Stimulated activated naive CD8-positive, alpha-beta T cell treated with anti-CD3 and anti-CD28 coated beads, Interleukin-15, Interleukin-2, amounts not matched to agents 100 ng/mL and 50 ng/mL, for 24 hours (primary cell): ENCODE data around the gene FAM217A.
"Not testable (repeated sequence)": the region's sequence is repeated elsewhere in the genome, so short reads cannot be mapped to it uniquely, and the experiment has no call there.

ENCODE experiments used
- H3K27ac Mint-ChIP-seq: one replicate; pipeline ENCODE4 v1.8.0; 2021; ENCODE audit warnings: mild to moderate bottlenecking, mixed read lengths
- H3K27me3 Mint-ChIP-seq: one replicate; pipeline ENCODE4 v1.8.0; 2021; ENCODE audit warnings: mixed read lengths
- H3K36me3 Mint-ChIP-seq: one replicate; pipeline ENCODE4 v1.8.0; 2021; ENCODE audit warnings: low read depth, mixed read lengths
- H3K4me1 Mint-ChIP-seq: one replicate; pipeline ENCODE4 v1.8.0; 2021; ENCODE audit warnings: low read depth, mixed read lengths
- H3K4me3 Mint-ChIP-seq: one replicate; pipeline ENCODE4 v1.8.0; 2021; ENCODE audit warnings: mild to moderate bottlenecking, mixed read lengths
- H3K9me3 Mint-ChIP-seq: one replicate; pipeline ENCODE4 v1.8.0; 2021; ENCODE audit warnings: mixed read lengths

FAM217A gene, protein sequence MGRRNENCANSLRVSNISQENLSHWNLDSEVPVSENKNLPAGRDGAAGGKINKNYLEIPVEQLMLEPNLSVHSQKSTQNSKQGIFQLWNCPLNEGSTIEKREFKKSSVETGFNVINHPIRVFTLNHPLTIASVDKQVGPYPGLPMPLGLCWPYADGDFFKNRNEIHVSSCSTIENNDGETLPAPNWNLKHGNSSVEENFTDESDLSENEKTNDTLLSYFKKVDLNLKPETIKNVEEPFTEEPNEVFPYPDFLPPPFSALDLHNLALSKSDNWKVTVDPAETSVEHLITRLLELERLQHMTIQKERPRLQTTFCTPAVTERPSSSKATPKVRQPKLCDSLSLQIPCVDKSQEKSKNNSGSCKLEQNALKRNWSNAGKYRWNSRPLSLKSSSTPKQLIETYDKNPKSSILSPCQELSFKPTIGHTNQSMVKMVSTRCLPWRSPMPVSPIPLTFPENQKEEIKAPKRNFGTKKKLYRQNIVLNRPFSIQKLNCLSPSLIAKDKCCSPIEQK

GRCh38 chr6:4078691-4079471 lies at the start of gene FAM217A:
FAM217A (minus strand) TSS chr6:4079137; CDS start chr6:4077414, 1,723 bp downstream.
- H3K36me3 Mint-ChIP-seq: no peaks in the 10 kb centered on the region
- H3K4me3 Mint-ChIP-seq: no peak within 1 kb of the TSS
- H3K4me1 Mint-ChIP-seq: no peaks in the 10 kb centered on the region
- no peak within 1 kb of the TSS for H3K27ac Mint-ChIP-seq
- H3K27me3 Mint-ChIP-seq: peaks cover 18% of the 10 kb centered on the region
- H3K9me3 Mint-ChIP-seq: no peaks in the 10 kb centered on the region

GRCh38 chr6:4128072-4128471 lies 49.1 kb upstream of the FAM217A start:
- no peaks in the 10 kb centered on the region for H3K27me3 Mint-ChIP-seq
- H3K4me1 Mint-ChIP-seq: peaks cover 9% of the 10 kb centered on the region
- peaks cover 73% of the 10 kb centered on the region for H3K36me3 Mint-ChIP-seq
- no peak overlapping the region for H3K27ac Mint-ChIP-seq
- H3K4me3 Mint-ChIP-seq: no peak overlapping the region
- no peaks in the 10 kb centered on the region for H3K9me3 Mint-ChIP-seq

- Mint-ChIP-seq H3K4me1 (peaks cover 9% of the 10 kb centered on the region), H3K4me3 (no peak overlapping the region), H3K9me3 (no peaks in the 10 kb centered on the region), H3K27ac (peak overlapping the region; percentile 22), H3K36me3 (peaks cover 65% of the 10 kb centered on the region), H3K27me3 (no peaks in the 10 kb centered on the region)
Observed at GRCh38 chr6:4125933-4126864, 47.3 kb upstream of the FAM217A start.

GRCh38 chr6:4125500-4125899 lies 46.6 kb upstream of the FAM217A start:
- no peak overlapping the region for H3K27ac Mint-ChIP-seq
- H3K9me3 Mint-ChIP-seq: no peaks in the 10 kb centered on the region
- H3K4me3 Mint-ChIP-seq: no peak overlapping the region
- no peaks in the 10 kb centered on the region for H3K27me3 Mint-ChIP-seq
- peaks cover 9% of the 10 kb centered on the region for H3K4me1 Mint-ChIP-seq
- peaks cover 69% of the 10 kb centered on the region for H3K36me3 Mint-ChIP-seq

- no peaks in the 10 kb centered on the region for H3K27me3 Mint-ChIP-seq
- no peak overlapping the region for H3K27ac Mint-ChIP-seq
- H3K36me3 Mint-ChIP-seq: peaks cover 65% of the 10 kb centered on the region
- H3K9me3 Mint-ChIP-seq: no peaks in the 10 kb centered on the region
- H3K4me3 Mint-ChIP-seq: no peak overlapping the region
- peaks cover 9% of the 10 kb centered on the region for H3K4me1 Mint-ChIP-seq
Observed at GRCh38 chr6:4124351-4124750, 45.4 kb upstream of the FAM217A start.

GRCh38 chr6:4115741-4116140 lies 36.8 kb upstream of the FAM217A start:
- H3K27ac Mint-ChIP-seq: no peak overlapping the region
- peaks cover 17% of the 10 kb centered on the region for H3K9me3 Mint-ChIP-seq
- no peak overlapping the region for H3K4me3 Mint-ChIP-seq
- peaks cover 5% of the 10 kb centered on the region for H3K27me3 Mint-ChIP-seq
- H3K4me1 Mint-ChIP-seq: no peaks in the 10 kb centered on the region
- H3K36me3 Mint-ChIP-seq: peaks cover 56% of the 10 kb centered on the region

DNA sequence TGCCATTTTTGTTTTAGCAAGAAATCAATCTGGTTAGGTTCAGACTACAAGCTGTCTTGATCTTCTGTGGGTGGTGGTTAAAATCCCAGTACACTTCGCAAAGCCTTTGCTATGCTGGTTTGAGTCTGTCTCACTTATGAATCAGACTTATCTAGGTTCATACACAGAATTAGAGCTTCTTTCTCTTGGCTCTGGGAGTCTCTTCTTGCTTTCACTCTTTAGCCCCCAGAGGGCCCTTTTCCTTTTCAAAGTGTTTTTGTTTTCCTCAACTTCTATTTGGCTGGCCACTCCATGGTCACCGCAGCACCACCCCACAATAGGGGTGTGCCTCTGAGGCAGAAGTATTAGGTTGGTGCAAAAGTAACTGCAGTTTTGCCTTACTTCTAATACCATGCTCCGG lies 35.2 kb upstream of the FAM217A start:
- no peak overlapping the region for H3K27ac Mint-ChIP-seq
- H3K36me3 Mint-ChIP-seq: peaks cover 49% of the 10 kb centered on the region
- H3K4me3 Mint-ChIP-seq: no peak overlapping the region
- peaks cover 17% of the 10 kb centered on the region for H3K9me3 Mint-ChIP-seq
- H3K4me1 Mint-ChIP-seq: no peaks in the 10 kb centered on the region
- peaks cover 5% of the 10 kb centered on the region for H3K27me3 Mint-ChIP-seq

GRCh38 chr6:4113649-4114048 lies 34.7 kb upstream of the FAM217A start:
- Mint-ChIP-seq H3K27me3 (peaks cover 5% of the 10 kb centered on the region), H3K27ac (no peak overlapping the region), H3K4me1 (no peaks in the 10 kb centered on the region), H3K9me3 (peaks cover 17% of the 10 kb centered on the region), H3K4me3 (no peak overlapping the region), H3K36me3 (peaks cover 48% of the 10 kb centered on the region)

DNA sequence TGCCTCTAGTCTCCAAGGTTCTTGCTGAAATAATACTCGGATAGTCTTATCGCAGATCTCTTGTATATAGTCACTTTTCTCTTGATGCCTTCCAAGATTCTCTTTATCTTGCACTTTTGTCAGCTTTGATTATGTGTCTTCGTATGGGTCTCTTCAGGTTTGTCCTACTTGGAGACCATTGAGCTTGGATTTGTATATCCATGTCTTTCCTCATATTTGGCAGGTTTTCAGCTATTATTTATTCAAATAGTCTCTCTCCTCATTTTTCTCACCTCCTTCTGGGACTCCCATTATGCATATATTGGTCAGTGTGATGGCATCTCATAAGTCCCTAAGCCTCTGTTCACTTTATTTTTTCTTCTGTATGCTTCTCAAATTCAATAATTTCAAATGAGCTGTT lies 33.4 kb upstream of the FAM217A start:
- Mint-ChIP-seq H3K4me1 (no peaks in the 10 kb centered on the region), H3K27ac (no peak overlapping the region), H3K9me3 (peaks cover 17% of the 10 kb centered on the region), H3K36me3 (peaks cover 39% of the 10 kb centered on the region), H3K27me3 (peaks cover 5% of the 10 kb centered on the region), H3K4me3 (no peak overlapping the region)

DNA sequence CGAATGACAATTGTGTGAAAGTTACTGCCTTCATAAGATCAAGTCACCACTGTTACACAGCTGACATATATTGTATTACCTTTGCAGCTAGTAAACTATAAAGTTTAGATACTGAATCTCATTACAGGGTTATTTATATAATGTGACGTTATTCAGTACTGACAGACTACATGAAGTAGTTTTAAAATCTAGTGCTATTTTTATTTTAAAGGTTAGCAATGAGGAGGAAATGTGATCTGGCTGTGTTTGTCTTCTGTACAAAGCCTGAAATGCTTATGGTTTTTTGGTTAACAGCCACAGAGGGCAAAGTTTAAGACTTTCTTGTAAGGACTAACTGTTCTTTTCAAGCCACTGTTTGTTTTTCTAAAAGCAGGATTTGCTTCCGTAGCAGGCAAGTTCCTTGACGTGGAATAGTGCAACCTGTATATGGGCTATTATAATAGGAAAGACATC lies 30.5 kb upstream of the FAM217A start:
- H3K27me3 Mint-ChIP-seq, H3K4me3 Mint-ChIP-seq, H3K4me1 Mint-ChIP-seq, H3K27ac Mint-ChIP-seq: not testable (repeated sequence)
- H3K9me3 Mint-ChIP-seq: peaks cover 17% of the 10 kb centered on the region
- H3K36me3 Mint-ChIP-seq: peaks cover 13% of the 10 kb centered on the region

DNA sequence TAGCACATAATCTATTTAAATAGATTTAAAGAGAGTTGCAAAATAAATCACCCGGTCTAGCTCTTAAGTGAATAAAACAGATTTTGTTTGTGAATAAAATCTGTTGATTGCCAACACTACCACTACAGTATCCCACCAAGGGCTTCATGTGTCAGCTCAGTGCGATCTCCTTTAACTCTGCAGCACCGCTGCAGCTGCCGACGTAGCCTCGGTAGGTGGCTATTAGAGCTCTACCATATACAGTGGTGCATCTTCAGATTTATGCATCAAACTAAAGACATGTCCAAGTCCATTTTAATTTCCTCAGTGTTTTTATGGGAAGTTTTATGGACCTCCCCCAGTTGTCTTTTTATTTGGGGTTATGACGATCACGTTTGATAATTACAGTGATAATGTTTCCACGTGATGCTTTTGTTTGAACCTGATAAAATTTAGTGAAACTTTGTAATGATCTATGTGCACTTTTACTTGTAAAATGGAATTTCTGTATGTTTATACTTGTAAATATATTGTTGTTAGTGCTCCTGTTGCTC lies 29.7 kb upstream of the FAM217A start:
- H3K27me3 Mint-ChIP-seq: peaks cover 5% of the 10 kb centered on the region
- peaks cover 6% of the 10 kb centered on the region for H3K36me3 Mint-ChIP-seq
- H3K4me1 Mint-ChIP-seq: no peaks in the 10 kb centered on the region
- H3K27ac Mint-ChIP-seq: no peak overlapping the region
- H3K4me3 Mint-ChIP-seq: no peak overlapping the region
- peaks cover 13% of the 10 kb centered on the region for H3K9me3 Mint-ChIP-seq

- peaks cover 9% of the 10 kb centered on the region for H3K9me3 Mint-ChIP-seq
- peaks cover 5% of the 10 kb centered on the region for H3K36me3 Mint-ChIP-seq
- H3K4me1 Mint-ChIP-seq: no peaks in the 10 kb centered on the region
- H3K27me3 Mint-ChIP-seq: peaks cover 5% of the 10 kb centered on the region
- H3K4me3 Mint-ChIP-seq: no peak overlapping the region
- no peak overlapping the region for H3K27ac Mint-ChIP-seq
Observed at GRCh38 chr6:4107873-4108272, 28.9 kb upstream of the FAM217A start.

DNA sequence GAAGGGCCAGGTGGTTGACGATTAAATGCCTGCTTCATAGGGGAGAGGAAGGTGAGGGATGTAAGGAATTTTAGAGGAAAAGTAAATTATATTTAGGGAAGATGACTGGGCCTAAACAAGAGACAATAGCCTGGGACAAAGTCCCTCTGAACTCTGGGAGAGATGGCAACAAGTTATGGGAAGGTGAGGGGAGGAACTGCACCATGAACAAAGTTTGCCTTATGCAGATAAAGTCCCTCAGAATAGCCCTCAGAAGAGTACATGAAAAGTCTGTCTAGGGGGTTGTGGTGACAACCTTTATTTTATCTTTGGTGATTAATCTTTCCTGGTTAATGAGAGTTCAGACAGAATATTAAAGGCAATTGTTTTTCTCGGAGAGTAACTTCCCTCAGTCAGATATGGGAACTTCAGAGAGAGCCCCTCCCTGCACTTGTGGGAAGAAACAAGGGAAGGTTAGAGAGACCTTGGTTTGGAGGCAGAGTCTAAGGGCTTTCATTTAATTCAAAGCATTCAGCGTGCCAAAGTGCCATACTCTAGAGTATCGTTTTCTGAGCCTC lies 27.1 kb upstream of the FAM217A start:
- Mint-ChIP-seq H3K4me1 (no peaks in the 10 kb centered on the region), H3K27ac (no peak overlapping the region), H3K27me3 (no peaks in the 10 kb centered on the region), H3K9me3 (no peaks in the 10 kb centered on the region), H3K36me3 (no peaks in the 10 kb centered on the region), H3K4me3 (no peak overlapping the region)

GRCh38 chr6:4103929-4104328 lies 25.0 kb upstream of the FAM217A start:
- Mint-ChIP-seq H3K27me3 (no peaks in the 10 kb centered on the region), H3K9me3 (no peaks in the 10 kb centered on the region), H3K27ac (no peak overlapping the region), H3K4me3 (no peak overlapping the region), H3K4me1 (no peaks in the 10 kb centered on the region), H3K36me3 (no peaks in the 10 kb centered on the region)
